Kidney (tissue), 14 donors: ENCODE results near the gene ZNF580. TPM values are rescaled to one million over a fixed set of nuclear protein-coding genes. Genes with fewer than 3 reads are reported as not detected.

Source experiments
- DNase-seq, 5 donors: peaks; one replicate each; pipeline ENCODE4 v3.0.0-alpha.2; 2013 to 2020
- FAIRE-seq: peaks from 2 replicates; lab custom pipeline; 2012; peaks lifted over from hg19 to GRCh38; lab: Jason Lieb, UNC
- H3K27ac ChIP-seq, 2 donors: one replicate each; pipeline ENCODE4 v1.7.0; 2013; ENCODE audit warnings: low read depth in 2 of 2, low read length in 2 of 2, inconsistent platforms in 1 of 2
- H3K27me3 ChIP-seq: one replicate; pipeline ENCODE4 v1.7.1; 2013; ENCODE audit warnings: low read length, inconsistent platforms; ENCODE audit not compliant: control insufficient read depth, insufficient read depth
- H3K36me3 ChIP-seq, 3 donors: one replicate each; pipeline versions ENCODE4 v1.7.0 to v1.7.1; 2013; ENCODE audit warnings: low read length in 3 of 3, control low read depth in 1 of 3, inconsistent platforms in 1 of 3; ENCODE audit not compliant: insufficient read depth in 3 of 3, control insufficient read depth in 2 of 3
- H3K4me1 ChIP-seq, 3 donors: one replicate each; pipeline versions ENCODE4 v1.7.0 to v1.7.1; 2013; ENCODE audit warnings: low read length in 3 of 3, inconsistent platforms in 1 of 3, low read depth in 1 of 3; ENCODE audit not compliant: control insufficient read depth in 2 of 3, insufficient read depth in 2 of 3
- H3K4me3 ChIP-seq, 3 donors: one replicate each; pipeline versions ENCODE4 v1.7.0 to v1.8.1; 2013; ENCODE audit warnings: low read length in 3 of 3, control low read depth in 1 of 3, inconsistent platforms in 1 of 3
- H3K9ac ChIP-seq, 3 donors: one replicate each; pipeline versions ENCODE4 v1.7.0 to v1.7.1; 2013; ENCODE audit warnings: low read length in 3 of 3, control low read depth in 1 of 3, inconsistent platforms in 1 of 3
- H3K9me3 ChIP-seq, 3 donors: one replicate each; pipeline versions ENCODE4 v1.7.0 to v1.7.1; 2013; ENCODE audit warnings: low read length in 3 of 3, control low read depth in 1 of 3, inconsistent platforms in 1 of 3; ENCODE audit not compliant: control insufficient read depth in 2 of 3, insufficient read depth in 1 of 3
- intact Hi-C: fragments of 100-400 bp; cut with DNase I; formaldehyde crosslinking; loops from one replicate; pipeline ENCODE4 v1.11.1; 2022
- polyA plus RNA-seq: library from polyadenylated mRNA; stranded (reverse); fragments of 350-450 nt; fragmentation: Illumina TruSeq; extraction: RNeasy Lipid Tissue Mini Kit (QIAGEN cat#74804); gene quantifications from one replicate; pipeline ENCODE4 v1.2.3, GENCODE V29; 2014; ENCODE audit warnings: low read depth, low replicate concordance; ENCODE audit not compliant: insufficient read depth
- total RNA-seq: library from RNA; stranded (reverse); fragmentation: NEBNext Ultra II Directional; extraction: Animal tissue kit (Norgen Biotek cat#: 25700); gene quantifications from one replicate; pipeline ENCODE4 v1.2.1, GENCODE V29; 2021
- TF ChIP-seq, protein P1 (sequence below): IDR thresholded peaks from 3 replicates; pipeline ENCODE4 v1.5.1; 2012; ENCODE audit warnings: mild to moderate bottlenecking, moderate library complexity, borderline replicate concordance; ENCODE audit not compliant: insufficient read depth; ENCODE audit errors: extremely low read depth
- donor health status: control.
- donor health status: control.
- donor health status: control.
- donor health status: control.
- donor health status: control.
- donor health status: DM: yes; HTN: yes; CAD: no.
- donor health status: Normal renal cell carcinoma (clear cell type).

ZNF580 gene
- total and polyA plus RNA-seq, 2 donors from 2014 or later = 47.0 to 56.8 TPM

DNA sequence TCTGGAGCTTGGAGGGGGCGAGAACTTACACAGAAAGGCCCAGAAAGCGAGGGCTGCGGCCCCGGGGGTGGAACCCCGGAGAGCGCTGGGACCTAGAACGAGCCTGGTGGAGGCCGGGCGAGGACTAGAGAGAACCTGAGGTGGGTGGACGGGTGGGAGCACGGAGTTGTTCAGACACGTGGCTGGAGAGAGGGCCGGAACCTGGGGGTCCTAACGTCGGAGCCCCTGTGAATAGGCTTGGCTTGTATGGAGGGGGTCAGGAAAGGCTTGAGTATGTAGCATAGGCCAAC lies 3.0 kb downstream of the ZNF580 start:
- TF ChIP-seq, protein P1, sequence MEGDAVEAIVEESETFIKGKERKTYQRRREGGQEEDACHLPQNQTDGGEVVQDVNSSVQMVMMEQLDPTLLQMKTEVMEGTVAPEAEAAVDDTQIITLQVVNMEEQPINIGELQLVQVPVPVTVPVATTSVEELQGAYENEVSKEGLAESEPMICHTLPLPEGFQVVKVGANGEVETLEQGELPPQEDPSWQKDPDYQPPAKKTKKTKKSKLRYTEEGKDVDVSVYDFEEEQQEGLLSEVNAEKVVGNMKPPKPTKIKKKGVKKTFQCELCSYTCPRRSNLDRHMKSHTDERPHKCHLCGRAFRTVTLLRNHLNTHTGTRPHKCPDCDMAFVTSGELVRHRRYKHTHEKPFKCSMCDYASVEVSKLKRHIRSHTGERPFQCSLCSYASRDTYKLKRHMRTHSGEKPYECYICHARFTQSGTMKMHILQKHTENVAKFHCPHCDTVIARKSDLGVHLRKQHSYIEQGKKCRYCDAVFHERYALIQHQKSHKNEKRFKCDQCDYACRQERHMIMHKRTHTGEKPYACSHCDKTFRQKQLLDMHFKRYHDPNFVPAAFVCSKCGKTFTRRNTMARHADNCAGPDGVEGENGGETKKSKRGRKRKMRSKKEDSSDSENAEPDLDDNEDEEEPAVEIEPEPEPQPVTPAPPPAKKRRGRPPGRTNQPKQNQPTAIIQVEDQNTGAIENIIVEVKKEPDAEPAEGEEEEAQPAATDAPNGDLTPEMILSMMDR = no peak
- DNase-seq (no peak), FAIRE-seq (no peak)
- Histone ChIP-seq H3K4me1 (peaks cover 0 to 45% (median 4%) of the 10 kb centered on the region in 3 donors), H3K9ac (peak overlapping the region; percentile 30 to 71 (median 69)), H3K4me3 (peak overlapping the region; percentile 53 to 79 (median 72)), H3K36me3 (no peaks in the 10 kb centered on the region), H3K9me3 (no peaks in the 10 kb centered on the region), H3K27ac (peak overlapping the region in 1 of 2 donors; percentile 72), H3K27me3 (no peaks in the 10 kb centered on the region)
- intact Hi-C loops = no loop called here

DNA sequence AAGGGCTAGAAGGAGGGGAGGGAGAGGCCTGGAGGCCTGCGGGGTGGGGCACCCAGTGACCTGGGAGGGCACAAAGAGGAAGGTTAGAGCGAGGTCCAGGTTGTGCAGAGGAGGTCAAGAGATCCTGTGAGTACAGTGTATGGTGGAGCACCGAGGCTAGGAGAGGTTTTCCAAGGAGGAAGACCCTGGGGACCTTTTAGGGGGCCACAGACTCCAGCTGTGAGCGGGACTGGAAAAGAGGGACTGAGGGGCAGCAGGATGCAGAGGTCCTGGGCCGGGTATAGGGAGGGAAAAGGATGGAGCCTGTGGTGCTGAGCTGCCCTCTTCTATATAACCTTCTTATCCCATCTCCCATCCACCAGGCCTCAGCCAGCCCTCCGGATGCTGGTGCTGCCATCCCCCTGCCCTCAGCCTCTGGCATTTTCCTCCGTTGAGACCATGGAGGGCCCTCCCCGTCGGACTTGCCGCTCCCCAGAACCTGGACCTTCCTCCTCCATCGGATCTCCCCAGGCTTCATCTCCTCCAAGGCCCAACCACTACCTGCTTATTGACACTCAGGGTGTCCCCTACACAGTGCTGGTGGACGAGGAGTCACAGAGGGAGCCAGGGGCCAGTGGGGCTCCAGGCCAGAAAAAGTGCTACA lies 3.5 kb downstream of the ZNF580 start:
- DNase-seq = peak in 1 of 5 donors; percentile 74
- TF ChIP-seq, protein P1 = no peak
- peak overlapping the region; percentile 53 to 79 (median 72) for H3K4me3 ChIP-seq
- intact Hi-C loops = no loop called here
- FAIRE-seq = no peak
- no peaks in the 10 kb centered on the region for H3K36me3 ChIP-seq
- H3K27me3 ChIP-seq = no peaks in the 10 kb centered on the region
- peak overlapping the region in 2 of 3 donors; percentile 30 to 71 for H3K9ac ChIP-seq
- H3K27ac ChIP-seq = peak overlapping the region in 1 of 2 donors; percentile 72
- peaks cover 0 to 47% (median 4%) of the 10 kb centered on the region in 3 donors for H3K4me1 ChIP-seq
- no peaks in the 10 kb centered on the region for H3K9me3 ChIP-seq

DNA sequence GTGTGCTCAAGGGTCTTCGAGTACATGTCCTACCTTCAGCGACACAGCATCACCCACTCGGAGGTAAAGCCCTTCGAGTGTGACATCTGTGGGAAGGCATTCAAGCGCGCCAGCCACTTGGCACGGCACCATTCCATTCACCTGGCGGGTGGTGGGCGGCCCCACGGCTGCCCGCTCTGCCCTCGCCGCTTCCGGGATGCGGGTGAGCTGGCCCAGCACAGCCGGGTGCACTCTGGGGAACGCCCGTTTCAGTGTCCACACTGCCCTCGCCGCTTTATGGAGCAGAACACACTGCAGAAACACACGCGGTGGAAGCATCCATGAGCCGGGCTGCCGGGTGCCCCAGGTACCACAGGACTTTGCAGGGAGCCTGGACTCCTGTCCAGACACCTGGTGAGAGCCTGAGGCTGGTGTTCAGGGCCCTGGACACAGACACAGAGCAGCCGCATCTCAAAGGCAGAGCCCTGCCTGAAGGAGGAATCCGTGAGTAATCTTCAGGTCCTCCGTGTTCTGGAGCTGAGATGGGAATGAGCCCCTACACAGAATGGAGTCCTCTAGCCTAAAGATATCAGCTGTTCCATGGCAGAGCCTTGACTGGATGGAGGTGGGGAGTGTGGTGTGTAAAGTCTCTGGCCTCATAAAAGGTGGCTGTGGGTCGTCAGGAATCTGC lies 4.2 kb downstream of the ZNF580 start:
- Histone ChIP-seq H3K4me3 (peak overlapping the region in 1 of 3 donors; percentile 79), H3K9ac (no peak overlapping the region), H3K27me3 (no peaks in the 10 kb centered on the region), H3K27ac (no peak overlapping the region), H3K4me1 (peaks cover 0 to 47% (median 4%) of the 10 kb centered on the region in 3 donors), H3K36me3 (no peaks in the 10 kb centered on the region), H3K9me3 (no peaks in the 10 kb centered on the region)
- TF ChIP-seq, protein P1 = no peak
- FAIRE-seq = no peak
- intact Hi-C loops = no loop called here
- DNase-seq = peak in 1 of 5 donors; percentile 87
